Right kidney (tissue), 1 donor: ENCODE results near the gene NCS1.

Source experiments
- DNase-seq: peaks from one replicate; pipeline ENCODE4 v3.0.0-alpha.2; 2016

Gene NCS1

GRCh38 chr9:130213911-130214761 lies 41.9 kb downstream of the NCS1 start:
- no peak for DNase-seq

- DNase-seq = no peak
Observed at GRCh38 chr9:130214776-130215340, 42.7 kb downstream of the NCS1 start.

- no peak for DNase-seq
Observed at GRCh38 chr9:130215341-130216119, 43.3 kb downstream of the NCS1 start.

- no peak for DNase-seq
Observed at GRCh38 chr9:130217838-130218237, 45.6 kb downstream of the NCS1 start.

GRCh38 chr9:130219661-130220096 lies 47.5 kb downstream of the NCS1 start:
- DNase-seq = no peak

GRCh38 chr9:130220352-130220751 lies 48.1 kb downstream of the NCS1 start:
- DNase-seq = peak; percentile 77

- no peak for DNase-seq
Observed at GRCh38 chr9:130222833-130223232, 50.6 kb downstream of the NCS1 start.

GRCh38 chr9:130225071-130225470 lies 52.9 kb downstream of the NCS1 start:
- no peak for DNase-seq

GRCh38 chr9:130225586-130225985 lies 53.4 kb downstream of the NCS1 start:
- DNase-seq = no peak

- DNase-seq = no peak
Observed at GRCh38 chr9:130226112-130226511, 53.9 kb downstream of the NCS1 start.

- no peak for DNase-seq
Observed at GRCh38 chr9:130227833-130228232, 55.6 kb downstream of the NCS1 start.

- DNase-seq = no peak
Observed at GRCh38 chr9:130229759-130230158, 57.6 kb downstream of the NCS1 start.

GRCh38 chr9:130230631-130231030 lies 58.4 kb downstream of the NCS1 start:
- DNase-seq = no peak

- no peak for DNase-seq
Observed at GRCh38 chr9:130232899-130233586, 60.8 kb downstream of the NCS1 start.

GRCh38 chr9:130233587-130233945 lies 61.4 kb downstream of the NCS1 start:
- DNase-seq = no peak

- no peak for DNase-seq
Observed at GRCh38 chr9:130234340-130235260, 62.4 kb downstream of the NCS1 start.

- peak; percentile 76 for DNase-seq
Observed at GRCh38 chr9:130235558-130236435, 63.6 kb downstream of the NCS1 start.

GRCh38 chr9:130236436-130236985 lies 64.3 kb downstream of the NCS1 start:
- no peak for DNase-seq

- DNase-seq = no peak
Observed at GRCh38 chr9:130237076-130237475, 64.9 kb downstream of the NCS1 start.
